DOHH2 (cell line): ENCODE measurements around the gene SPTBN1.
"Not testable (repeated sequence)": the region's sequence is repeated elsewhere in the genome, so short reads cannot be mapped to it uniquely, and the experiment has no call there.

Source experiments
- H3F3A ChIP-seq: fragments of 200-600 bp; sonication (generic), shearing (Covaris generic); 2 replicates; pipeline ENCODE4 v1.6.0; 2016; ENCODE audit warnings: antibody characterized with exemption, mild to moderate bottlenecking; ENCODE audit not compliant: control insufficient read depth, insufficient read depth
- H3K27ac ChIP-seq: fragments of 200-600 bp; sonication (generic); 2 replicates; pipeline ENCODE4 v1.5.1; 2014; ENCODE audit warnings: low read depth, mild to moderate bottlenecking, low read length, moderate library complexity
- H3K27me3 ChIP-seq: fragments of 200-600 bp; sonication (generic); 2 replicates; pipeline ENCODE4 v1.6.1; 2014; ENCODE audit warnings: mild to moderate bottlenecking, low read length, mixed read lengths; ENCODE audit not compliant: control insufficient read depth
- H3K36me3 ChIP-seq: fragments of 200-600 bp; sonication (generic); 2 replicates; pipeline ENCODE4 v1.6.1; 2014; ENCODE audit warnings: mild to moderate bottlenecking, low read length, moderate library complexity, mixed read lengths; ENCODE audit not compliant: control insufficient read depth
- H3K4me1 ChIP-seq: fragments of 200-600 bp; sonication (generic); 2 replicates; pipeline ENCODE4 v1.6.1; 2014; ENCODE audit warnings: mild to moderate bottlenecking, low read length, mixed read lengths; ENCODE audit not compliant: control insufficient read depth
- H3K4me2 ChIP-seq: fragments of 200-600 bp; sonication (generic); 2 replicates; pipeline ENCODE4 v1.6.0; 2014; ENCODE audit warnings: mild to moderate bottlenecking, low read length, moderate library complexity
- H3K4me3 ChIP-seq: fragments of 200-600 bp; sonication (generic); 2 replicates; pipeline ENCODE4 v1.5.1; 2014; ENCODE audit warnings: mild to moderate bottlenecking, low read length, mixed read lengths
- H3K79me2 ChIP-seq: fragments of 200-600 bp; sonication (generic); 2 replicates; pipeline ENCODE4 v1.6.1; 2014; ENCODE audit warnings: mild to moderate bottlenecking, low read length, mixed read lengths; ENCODE audit not compliant: control insufficient read depth
- H3K9me2 ChIP-seq: fragments of 200-600 bp; sonication (generic); replicated peaks from 2 replicates; pipeline ENCODE4 v1.6.1; 2014; ENCODE audit warnings: mild to moderate bottlenecking, low read length, mixed read lengths; ENCODE audit not compliant: control insufficient read depth
- H3K9me3 ChIP-seq: fragments of 200-600 bp; sonication (generic); 2 replicates; pipeline ENCODE4 v1.6.1; 2014; ENCODE audit warnings: antibody characterized with exemption, low read length, mixed read lengths; ENCODE audit not compliant: control insufficient read depth, insufficient read depth
- H4K20me1 ChIP-seq: fragments of 200-600 bp; sonication (generic); 2 replicates; pipeline ENCODE4 v1.6.0; 2014; ENCODE audit warnings: low read depth, mild to moderate bottlenecking, antibody characterized with exemption, low read length, moderate library complexity; ENCODE audit not compliant: control insufficient read depth, insufficient read depth
- CTCF ChIP-seq: fragments of 200-600 bp; sonication (generic); IDR thresholded peaks from one replicate; pipeline ENCODE4 v1.5.1; 2014; ENCODE audit warnings: antibody characterized with exemption, mild to moderate bottlenecking, low read depth, low read length; ENCODE audit not compliant: poor library complexity, severe bottlenecking
- EZH2phosphoT487 ChIP-seq: fragments of 200-600 bp; sonication (generic); IDR thresholded peaks from 2 replicates; pipeline ENCODE4 v1.6.1; 2017; ENCODE audit warnings: borderline replicate concordance, mild to moderate bottlenecking, antibody characterized with exemption, low read length, moderate library complexity, mixed read lengths

SPTBN1 gene

GRCh38 chr2:54483426-54483825 is 27.3 kb downstream of the SPTBN1 start:
- Histone ChIP-seq H3K9me3 (no peaks in the 10 kb centered on the region), H3K27ac (no peak overlapping the region), H3K4me1 (no peaks in the 10 kb centered on the region), H3K9me2 (no peaks in the 10 kb centered on the region), H3K4me3 (no peak overlapping the region), H3K4me2 (no peak overlapping the region), H3F3A (no peaks in the 10 kb centered on the region), H4K20me1 (no peaks in the 10 kb centered on the region), H3K27me3 (no peaks in the 10 kb centered on the region), H3K79me2 (no peaks in the 10 kb centered on the region), H3K36me3 (no peaks in the 10 kb centered on the region)
- no peak for TF ChIP-seq CTCF
- TF ChIP-seq EZH2phosphoT487, result no peak

- H3K79me2 ChIP-seq, H3K4me2 ChIP-seq, H3F3A ChIP-seq, H3K9me2 ChIP-seq, H3K9me3 ChIP-seq, H3K27me3 ChIP-seq, H3K27ac ChIP-seq, H3K4me3 ChIP-seq, H3K4me1 ChIP-seq, H3K36me3 ChIP-seq, H4K20me1 ChIP-seq: not testable (repeated sequence)
Observed at GRCh38 chr2:54485756-54486155, 29.6 kb downstream of the SPTBN1 start.

- H3K36me3 ChIP-seq, result no peaks in the 10 kb centered on the region
- H3K9me2 ChIP-seq, result no peaks in the 10 kb centered on the region
- no peaks in the 10 kb centered on the region for H3F3A ChIP-seq
- TF ChIP-seq EZH2phosphoT487 (no peak), CTCF (no peak)
- no peaks in the 10 kb centered on the region for H3K27me3 ChIP-seq
- no peak overlapping the region for H3K4me2 ChIP-seq
- H3K27ac ChIP-seq, result no peak overlapping the region
- no peaks in the 10 kb centered on the region for H3K79me2 ChIP-seq
- H3K4me1 ChIP-seq, result no peaks in the 10 kb centered on the region
- no peaks in the 10 kb centered on the region for H3K9me3 ChIP-seq
- no peaks in the 10 kb centered on the region for H4K20me1 ChIP-seq
- H3K4me3 ChIP-seq, result no peak overlapping the region
Observed at GRCh38 chr2:54486766-54487165, 30.6 kb downstream of the SPTBN1 start.

GRCh38 chr2:54490863-54491262 is 34.7 kb downstream of the SPTBN1 start:
- Histone ChIP-seq H3K36me3 (no peaks in the 10 kb centered on the region), H3K79me2 (no peaks in the 10 kb centered on the region), H3K4me3 (no peak overlapping the region), H3K9me3 (no peaks in the 10 kb centered on the region), H3K4me2 (no peak overlapping the region), H3K27ac (no peak overlapping the region), H3K27me3 (no peaks in the 10 kb centered on the region), H3F3A (no peaks in the 10 kb centered on the region), H3K4me1 (peaks cover 12% of the 10 kb centered on the region), H4K20me1 (no peaks in the 10 kb centered on the region), H3K9me2 (no peaks in the 10 kb centered on the region)
- TF ChIP-seq CTCF (no peak), EZH2phosphoT487 (no peak)
